Measurements from ENCODE around the gene CKAP4.

CKAP4 gene

GRCh38 chr12:106240821-106241220, 7.0 kb downstream of the CKAP4 start:
- DNase-seq (ENCODE audit: low read depth in 2 of 2), result no peak

- no peak for DNase-seq (ENCODE audit: low read depth in 2 of 2)
These were observed 7.9 kb downstream of the CKAP4 start for GRCh38 chr12:106239951-106240335.

GRCh38 chr12:106239241-106239950, 8.4 kb downstream of the CKAP4 start:
- no peak for DNase-seq (ENCODE audit: low read depth in 2 of 2)

- DNase-seq (ENCODE audit: low read depth in 2 of 2), result no peak
These were observed 9.7 kb downstream of the CKAP4 start for GRCh38 chr12:106238146-106238545.

- no peak for DNase-seq (ENCODE audit: low read depth in 2 of 2)
These were observed 12.1 kb downstream of the CKAP4 start for GRCh38 chr12:106235770-106236169.

- DNase-seq (ENCODE audit: low read depth in 2 of 2), result no peak
These were observed 13.4 kb downstream of the CKAP4 start for GRCh38 chr12:106234449-106234848.

GRCh38 chr12:106233011-106233410, 14.8 kb downstream of the CKAP4 start:
- DNase-seq (ENCODE audit: low read depth in 2 of 2), result no peak

GRCh38 chr12:106229036-106229591, 18.7 kb downstream of the CKAP4 start:
- DNase-seq (ENCODE audit: low read depth in 2 of 2), result no peak

GRCh38 chr12:106228320-106228710, 19.5 kb downstream of the CKAP4 start:
- DNase-seq (ENCODE audit: low read depth in 2 of 2), result no peak

- DNase-seq (ENCODE audit: low read depth in 2 of 2), result no peak
These were observed 20.0 kb downstream of the CKAP4 start for GRCh38 chr12:106227641-106228319.

GRCh38 chr12:106226884-106227640, 20.8 kb downstream of the CKAP4 start:
- DNase-seq (ENCODE audit: low read depth in 2 of 2), result no peak

- DNase-seq (ENCODE audit: low read depth in 2 of 2), result no peak
These were observed 23.5 kb downstream of the CKAP4 start for GRCh38 chr12:106224355-106224706.

GRCh38 chr12:106223485-106224354, 24.1 kb downstream of the CKAP4 start:
- DNase-seq (ENCODE audit: low read depth in 2 of 2), result peak; percentile 44 to 60

GRCh38 chr12:106220536-106220935, 27.3 kb downstream of the CKAP4 start:
- DNase-seq (ENCODE audit: low read depth in 2 of 2), result no peak

GRCh38 chr12:106219043-106219442, 28.8 kb downstream of the CKAP4 start:
- DNase-seq (ENCODE audit: low read depth in 2 of 2), result no peak

GRCh38 chr12:106217706-106218105, 30.1 kb downstream of the CKAP4 start:
- no peak for DNase-seq (ENCODE audit: low read depth in 2 of 2)

- no peak for DNase-seq (ENCODE audit: low read depth in 2 of 2)
These were observed 33.2 kb downstream of the CKAP4 start for GRCh38 chr12:106214571-106214970.

GRCh38 chr12:106213662-106214061, 34.2 kb downstream of the CKAP4 start:
- no peak for DNase-seq (ENCODE audit: low read depth in 2 of 2)

GRCh38 chr12:106211973-106212372, 35.8 kb downstream of the CKAP4 start:
- DNase-seq (ENCODE audit: low read depth in 2 of 2), result no peak

GRCh38 chr12:106205208-106206069, 42.4 kb downstream of the CKAP4 start:
- DNase-seq (ENCODE audit: low read depth in 2 of 2), result no peak

- no peak for DNase-seq (ENCODE audit: low read depth in 2 of 2)
These were observed 43.5 kb downstream of the CKAP4 start for GRCh38 chr12:106204312-106204711.
